CD4-positive, alpha-beta T cell treated with Interleukin-17A for 4 hours (primary cell): ENCODE measurements around the gene PRDM8.

ENCODE experiments used
- DNase-seq: peaks from one replicate; pipeline ENCODE4 v3.0.0-alpha.2; 2020; ENCODE audit warnings: mixed read lengths

The PRDM8 gene

DNA sequence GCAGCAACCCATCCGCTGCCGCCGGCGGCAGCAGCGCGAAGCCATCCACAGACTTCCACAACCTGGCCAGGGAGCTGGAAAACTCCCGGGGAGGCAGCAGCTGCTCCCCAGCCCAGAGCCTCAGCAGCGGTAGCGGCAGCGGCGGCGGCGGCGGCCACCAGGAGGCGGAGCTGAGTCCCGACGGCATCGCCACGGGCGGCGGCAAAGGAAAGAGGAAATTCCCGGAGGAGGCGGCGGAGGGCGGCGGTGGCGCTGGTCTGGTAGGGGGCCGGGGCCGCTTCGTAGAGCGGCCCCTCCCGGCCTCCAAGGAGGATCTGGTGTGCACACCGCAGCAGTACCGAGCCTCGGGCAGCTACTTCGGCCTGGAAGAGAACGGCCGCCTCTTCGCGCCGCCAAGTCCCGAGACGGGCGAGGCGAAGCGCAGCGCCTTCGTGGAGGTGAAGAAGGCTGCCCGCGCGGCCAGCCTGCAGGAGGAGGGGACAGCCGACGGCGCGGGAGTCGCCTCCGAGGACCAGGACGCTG lies 4.9 kb downstream of the PRDM8 start:
- DNase-seq = peak; percentile 85

- peak; percentile 72 for DNase-seq
These were observed 5.6 kb downstream of the PRDM8 start for GRCh38 chr4:80202741-80203553.

GRCh38 chr4:80204433-80205011 lies 7.2 kb downstream of the PRDM8 start:
- DNase-seq = no peak

- no peak for DNase-seq
These were observed 8.8 kb downstream of the PRDM8 start for GRCh38 chr4:80206111-80206510.

GRCh38 chr4:80206521-80207171 lies 9.3 kb downstream of the PRDM8 start:
- no peak for DNase-seq

- no peak for DNase-seq
These were observed 9.9 kb downstream of the PRDM8 start for GRCh38 chr4:80207172-80207583.

DNA sequence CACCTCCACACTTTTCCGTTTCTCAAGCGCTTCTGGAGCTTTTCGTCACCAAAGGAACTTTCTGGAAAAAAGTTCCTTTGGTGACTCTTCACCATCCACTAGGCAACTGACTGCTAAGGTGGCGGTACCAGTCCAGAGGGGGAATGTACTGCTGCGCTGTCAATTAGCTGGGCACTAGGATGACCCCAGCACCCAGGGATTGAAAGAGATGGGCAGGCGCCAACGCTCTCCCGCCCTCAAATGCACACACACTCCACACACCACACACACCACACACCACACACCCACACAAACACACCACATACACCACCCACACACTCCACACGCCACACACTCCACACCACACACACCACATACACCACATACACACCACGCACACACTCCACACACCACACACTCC lies 10.4 kb downstream of the PRDM8 start:
- DNase-seq = no peak

GRCh38 chr4:80208610-80209339 lies 11.5 kb downstream of the PRDM8 start:
- no peak for DNase-seq

- no peak for DNase-seq
These were observed 12.0 kb downstream of the PRDM8 start for GRCh38 chr4:80209340-80209701.

DNA sequence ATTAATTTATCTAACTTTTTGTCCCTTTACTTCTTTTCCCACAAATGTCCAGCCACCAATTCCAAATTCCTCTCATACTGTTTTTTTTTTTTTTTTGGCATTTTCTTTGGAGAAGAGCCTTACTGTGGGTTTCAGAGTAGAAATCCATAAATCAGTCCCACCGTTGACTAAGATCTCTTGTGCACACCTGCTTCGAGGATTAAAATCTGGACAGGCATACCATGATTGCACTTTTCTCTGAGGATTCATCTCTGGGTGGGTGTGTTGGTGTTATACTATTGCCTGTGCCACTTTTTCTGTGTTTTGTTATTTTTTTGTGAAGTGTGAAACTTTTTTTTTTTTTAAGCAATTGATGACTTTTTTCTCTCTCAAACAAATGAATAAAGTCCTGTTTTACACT lies 13.2 kb downstream of the PRDM8 start:
- no peak for DNase-seq

DNA sequence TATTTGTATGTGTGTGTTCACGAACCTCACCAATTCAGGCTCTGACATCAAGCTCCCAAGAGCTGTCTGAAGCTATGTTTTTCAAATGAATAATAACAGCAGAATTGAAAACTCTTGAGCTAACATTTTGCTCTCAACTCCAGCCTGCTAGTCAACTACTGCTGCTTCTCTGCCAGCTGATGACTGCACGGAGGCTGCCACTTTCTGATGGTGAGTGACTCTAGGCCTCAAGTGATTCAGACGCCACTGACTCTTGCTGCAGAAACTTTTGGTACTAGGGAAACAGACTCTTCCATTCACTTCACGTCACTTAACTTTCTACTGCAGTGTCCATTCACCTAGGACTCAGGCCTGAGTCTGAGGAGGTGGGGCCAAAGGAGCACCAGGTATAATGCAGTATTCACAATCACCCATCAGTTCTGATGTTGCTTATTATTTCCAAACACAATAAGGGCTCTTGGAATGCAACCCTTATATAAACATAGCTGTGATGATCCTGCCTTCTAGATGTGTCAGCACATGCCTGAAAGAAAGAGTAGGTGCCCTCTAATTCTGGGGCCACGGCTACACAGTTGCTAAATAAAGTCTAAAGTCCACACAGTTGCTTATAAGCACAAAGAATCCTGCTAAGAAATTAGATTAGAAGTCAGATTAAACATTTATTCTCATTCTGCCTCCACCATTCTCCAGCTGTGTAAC lies 16.0 kb downstream of the PRDM8 start:
- no peak for DNase-seq

- DNase-seq = no peak
These were observed 18.2 kb downstream of the PRDM8 start for GRCh38 chr4:80215449-80216052.

DNA sequence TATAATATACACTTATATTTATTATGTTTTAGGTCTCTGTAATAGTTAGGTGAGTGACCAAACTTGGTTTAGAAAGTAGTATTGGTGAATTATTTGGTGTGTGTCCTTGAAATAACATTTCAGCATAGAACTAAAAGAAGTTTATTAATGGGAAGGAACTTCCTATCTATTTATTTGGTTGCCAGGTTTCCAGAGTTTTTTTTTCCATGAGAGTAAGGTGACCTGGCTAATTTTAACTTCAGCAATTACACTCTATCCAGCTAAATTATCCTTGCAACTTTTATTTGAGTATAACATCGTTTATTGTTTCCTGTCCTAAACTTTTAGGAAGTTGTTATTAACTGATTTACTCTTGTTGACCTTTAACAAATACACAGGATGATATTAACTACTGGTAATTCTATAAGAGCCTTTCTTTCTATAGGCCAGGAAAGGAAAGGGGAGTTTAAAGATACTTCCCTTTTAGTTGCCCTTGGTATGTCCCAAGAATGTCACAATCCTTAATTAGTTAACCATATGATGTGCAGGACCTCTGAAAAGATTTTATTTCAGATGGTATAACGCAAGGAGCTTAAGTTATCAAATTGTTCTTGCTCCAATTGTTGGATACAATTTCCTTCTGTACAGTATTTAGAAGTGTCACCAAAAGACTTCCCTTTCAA lies 18.9 kb downstream of the PRDM8 start:
- DNase-seq = no peak

DNA sequence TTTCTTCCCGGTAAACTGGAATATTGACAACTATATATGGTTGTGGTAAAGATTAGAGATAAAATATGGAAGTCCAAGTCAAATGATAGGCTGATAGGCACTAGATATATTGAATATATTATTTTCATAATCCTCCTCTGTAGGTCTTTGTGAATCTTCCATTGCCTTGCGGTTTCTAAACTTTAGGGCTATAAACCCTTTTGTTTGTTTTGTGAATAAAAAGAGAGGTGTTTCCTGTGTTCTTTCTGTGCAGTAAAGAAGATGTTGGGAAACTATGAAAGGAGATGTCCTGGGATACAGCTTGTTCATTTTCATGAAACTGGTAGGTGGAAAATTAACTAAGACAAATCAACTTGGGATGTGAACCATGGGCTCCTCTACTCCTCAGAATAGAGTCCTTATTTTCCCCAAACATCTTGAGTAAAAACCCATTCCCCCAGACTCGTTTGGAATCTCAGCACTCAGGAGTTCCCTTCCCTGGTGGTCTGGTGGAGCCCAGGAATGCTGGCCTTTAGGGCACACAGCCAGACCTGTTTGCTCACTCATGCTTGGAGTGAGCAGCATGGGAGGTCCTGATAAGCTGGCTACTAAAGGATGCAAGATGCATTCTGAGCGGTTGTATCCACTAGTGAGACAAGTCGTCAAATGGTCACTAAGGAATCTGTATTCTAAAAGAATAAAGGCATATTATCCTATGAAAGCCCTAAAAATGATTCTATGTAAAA lies 22.2 kb downstream of the PRDM8 start:
- DNase-seq = no peak

GRCh38 chr4:80220711-80221110 lies 23.4 kb downstream of the PRDM8 start:
- no peak for DNase-seq

- no peak for DNase-seq
These were observed 23.9 kb downstream of the PRDM8 start for GRCh38 chr4:80221161-80221560.

DNA sequence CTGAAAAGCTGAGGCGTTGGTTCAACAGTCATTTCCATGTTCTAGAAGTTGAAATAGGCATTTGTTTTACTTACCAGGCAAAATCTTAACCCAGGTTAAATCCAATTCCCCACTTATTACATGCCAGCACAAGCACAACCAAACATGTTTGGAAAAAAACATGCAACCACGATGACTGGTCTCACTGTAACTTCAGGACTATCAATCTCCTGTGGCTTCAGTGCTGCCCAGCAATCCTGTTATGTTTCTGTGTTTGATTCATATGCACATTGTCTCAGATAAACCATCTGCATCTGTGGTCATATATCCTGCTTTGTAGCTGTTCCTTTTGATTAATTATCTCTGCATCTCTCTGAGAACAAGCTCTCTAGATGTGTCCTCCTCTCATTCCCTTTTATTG lies 28.3 kb downstream of the PRDM8 start:
- DNase-seq = no peak

- DNase-seq = no peak
These were observed 28.8 kb downstream of the PRDM8 start for GRCh38 chr4:80226094-80226493.

- DNase-seq = no peak
These were observed 31.2 kb downstream of the PRDM8 start for GRCh38 chr4:80228460-80228859.

- no peak for DNase-seq
These were observed 31.8 kb downstream of the PRDM8 start for GRCh38 chr4:80229128-80229527.

DNA sequence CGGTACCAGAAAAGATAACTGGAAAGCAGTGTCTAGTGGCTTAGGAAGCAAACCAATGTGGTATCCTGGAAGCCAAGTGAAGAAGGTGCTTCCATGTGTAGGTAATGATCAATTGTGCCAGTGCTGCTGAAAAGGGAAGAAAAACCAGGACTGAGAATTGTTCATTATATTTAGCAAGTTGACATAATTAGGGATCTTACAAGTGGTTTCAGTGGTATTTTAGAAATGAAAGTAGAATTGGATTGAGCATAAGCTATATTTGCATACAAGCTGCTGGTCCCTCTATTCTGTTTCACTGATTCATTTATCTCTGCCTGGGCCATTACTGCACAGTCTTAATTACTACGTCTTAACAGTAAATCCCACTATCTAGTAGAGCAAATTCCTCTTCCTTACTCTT lies 32.3 kb downstream of the PRDM8 start:
- DNase-seq = no peak
